Dendritic cell treated with granulocyte-macrophage colony-stimulating factor and Interleukin-4, amounts not matched to agents 40 ng/mL and 50 ng/mL, for 4 days (primary cell): ENCODE results near the gene TMEM132D.

Source experiments
- H3K27ac Mint-ChIP-seq: one replicate; pipeline ENCODE4 v1.8.0; 2022; ENCODE audit warnings: mild to moderate bottlenecking, mixed read lengths
- H3K27me3 Mint-ChIP-seq: one replicate; pipeline ENCODE4 v1.8.0; 2022; ENCODE audit warnings: mild to moderate bottlenecking, mixed read lengths
- H3K36me3 Mint-ChIP-seq: one replicate; pipeline ENCODE4 v1.8.0; 2022; ENCODE audit warnings: low read depth, mixed read lengths
- H3K4me1 Mint-ChIP-seq: one replicate; pipeline ENCODE4 v1.8.0; 2022; ENCODE audit warnings: low read depth, mixed read lengths
- H3K4me3 Mint-ChIP-seq: one replicate; pipeline ENCODE4 v1.8.0; 2022; ENCODE audit warnings: mild to moderate bottlenecking, moderate library complexity, mixed read lengths
- H3K9me3 Mint-ChIP-seq: one replicate; pipeline ENCODE4 v1.8.0; 2022; ENCODE audit warnings: mixed read lengths
- intact Hi-C: fragments of 100-400 bp; cut with micrococcal nuclease; formaldehyde crosslinking; loops from one replicate; pipeline ENCODE4 v1.15.0; 2022

TMEM132D gene

GRCh38 chr12:129503802-129504201, 400.0 kb downstream of the TMEM132D start:
- Mint-ChIP-seq H3K4me3 (no peak overlapping the region), H3K4me1 (no peaks in the 10 kb centered on the region), H3K27me3 (no peaks in the 10 kb centered on the region), H3K9me3 (no peaks in the 10 kb centered on the region), H3K36me3 (no peaks in the 10 kb centered on the region), H3K27ac (no peak overlapping the region)
- intact Hi-C loops: no loop called here

GRCh38 chr12:129496226-129496625, 407.6 kb downstream of the TMEM132D start:
- Mint-ChIP-seq H3K4me1 (no peaks in the 10 kb centered on the region), H3K36me3 (no peaks in the 10 kb centered on the region), H3K4me3 (no peak overlapping the region), H3K27me3 (no peaks in the 10 kb centered on the region), H3K27ac (no peak overlapping the region), H3K9me3 (peaks cover under 1% of the 10 kb centered on the region)
- intact Hi-C loops: no loop called here

GRCh38 chr12:129494766-129495165, 409.1 kb downstream of the TMEM132D start:
- Mint-ChIP-seq H3K27ac (no peak overlapping the region), H3K4me1 (no peaks in the 10 kb centered on the region), H3K9me3 (peaks cover 9% of the 10 kb centered on the region), H3K36me3 (no peaks in the 10 kb centered on the region), H3K4me3 (no peak overlapping the region), H3K27me3 (no peaks in the 10 kb centered on the region)
- intact Hi-C loops: no loop called here

GRCh38 chr12:129494260-129494659, 409.6 kb downstream of the TMEM132D start:
- Mint-ChIP-seq H3K4me1 (no peaks in the 10 kb centered on the region), H3K4me3 (no peak overlapping the region), H3K9me3 (peaks cover 9% of the 10 kb centered on the region), H3K27ac (no peak overlapping the region), H3K36me3 (no peaks in the 10 kb centered on the region), H3K27me3 (no peaks in the 10 kb centered on the region)
- intact Hi-C loops: no loop called here

- Mint-ChIP-seq H3K27ac (no peak overlapping the region), H3K4me3 (no peak overlapping the region), H3K27me3 (no peaks in the 10 kb centered on the region), H3K9me3 (peaks cover 21% of the 10 kb centered on the region), H3K4me1 (no peaks in the 10 kb centered on the region), H3K36me3 (no peaks in the 10 kb centered on the region)
- intact Hi-C loops: no loop called here
Observed at GRCh38 chr12:129489100-129489676, 414.6 kb downstream of the TMEM132D start.

- H3K27me3 Mint-ChIP-seq: no peaks in the 10 kb centered on the region
- intact Hi-C loops: no loop called here
- H3K4me1 Mint-ChIP-seq: no peaks in the 10 kb centered on the region
- H3K27ac Mint-ChIP-seq: no peak overlapping the region
- H3K4me3 Mint-ChIP-seq: no peak overlapping the region
- H3K9me3 Mint-ChIP-seq: peaks cover 21% of the 10 kb centered on the region
- no peaks in the 10 kb centered on the region for H3K36me3 Mint-ChIP-seq
Observed at GRCh38 chr12:129486931-129487330, 416.9 kb downstream of the TMEM132D start.

GRCh38 chr12:129483111-129483893, 420.5 kb downstream of the TMEM132D start:
- no peak overlapping the region for H3K27ac Mint-ChIP-seq
- intact Hi-C loops: no loop called here
- H3K9me3 Mint-ChIP-seq: peaks cover 28% of the 10 kb centered on the region
- no peaks in the 10 kb centered on the region for H3K36me3 Mint-ChIP-seq
- H3K4me1 Mint-ChIP-seq: no peaks in the 10 kb centered on the region
- H3K4me3 Mint-ChIP-seq: no peak overlapping the region
- H3K27me3 Mint-ChIP-seq: no peaks in the 10 kb centered on the region

- Mint-ChIP-seq H3K27me3 (no peaks in the 10 kb centered on the region), H3K27ac (no peak overlapping the region)
- intact Hi-C loops: no loop called here
Observed at GRCh38 chr12:129481921-129482320, 421.9 kb downstream of the TMEM132D start.

GRCh38 chr12:129470196-129470595, 433.6 kb downstream of the TMEM132D start:
- intact Hi-C loops: no loop called here
- Mint-ChIP-seq H3K4me1 (no peaks in the 10 kb centered on the region), H3K4me3 (no peak overlapping the region)

More at GRCh38 chr12:129481921-129482320, 421.9 kb downstream of the TMEM132D start:
- H3K4me3 Mint-ChIP-seq: no peak overlapping the region
- no peaks in the 10 kb centered on the region for H3K36me3 Mint-ChIP-seq
- H3K9me3 Mint-ChIP-seq: peaks cover 29% of the 10 kb centered on the region
- H3K4me1 Mint-ChIP-seq: no peaks in the 10 kb centered on the region

GRCh38 chr12:129467726-129468125, 436.1 kb downstream of the TMEM132D start:
- H3K4me3 Mint-ChIP-seq: no peak overlapping the region
- no peak overlapping the region for H3K27ac Mint-ChIP-seq
- intact Hi-C loops: no loop called here

More at GRCh38 chr12:129470196-129470595, 433.6 kb downstream of the TMEM132D start:
- peaks cover 16% of the 10 kb centered on the region for H3K9me3 Mint-ChIP-seq
- H3K27me3 Mint-ChIP-seq: no peaks in the 10 kb centered on the region
- H3K27ac Mint-ChIP-seq: no peak overlapping the region
- H3K36me3 Mint-ChIP-seq: no peaks in the 10 kb centered on the region

GRCh38 chr12:129467289-129467688, 436.5 kb downstream of the TMEM132D start:
- Mint-ChIP-seq H3K4me1 (no peaks in the 10 kb centered on the region), H3K4me3 (no peak overlapping the region), H3K36me3 (no peaks in the 10 kb centered on the region), H3K9me3 (peaks cover 16% of the 10 kb centered on the region), H3K27me3 (no peaks in the 10 kb centered on the region), H3K27ac (no peak overlapping the region)
- intact Hi-C loops: no loop called here

More at GRCh38 chr12:129467726-129468125, 436.1 kb downstream of the TMEM132D start:
- H3K36me3 Mint-ChIP-seq: no peaks in the 10 kb centered on the region
- H3K4me1 Mint-ChIP-seq: no peaks in the 10 kb centered on the region
- H3K9me3 Mint-ChIP-seq: peaks cover 16% of the 10 kb centered on the region
- no peaks in the 10 kb centered on the region for H3K27me3 Mint-ChIP-seq

GRCh38 chr12:129466499-129466898, 437.3 kb downstream of the TMEM132D start:
- H3K27ac Mint-ChIP-seq: no peak overlapping the region
- no peaks in the 10 kb centered on the region for H3K4me1 Mint-ChIP-seq
- H3K4me3 Mint-ChIP-seq: no peak overlapping the region
- intact Hi-C loops: no loop called here
- no peaks in the 10 kb centered on the region for H3K36me3 Mint-ChIP-seq
- H3K9me3 Mint-ChIP-seq: peaks cover 13% of the 10 kb centered on the region
- H3K27me3 Mint-ChIP-seq: no peaks in the 10 kb centered on the region

GRCh38 chr12:129459886-129460285, 443.9 kb downstream of the TMEM132D start:
- Mint-ChIP-seq H3K27me3 (no peaks in the 10 kb centered on the region), H3K27ac (no peak overlapping the region), H3K36me3 (no peaks in the 10 kb centered on the region), H3K4me3 (no peak overlapping the region), H3K9me3 (peaks cover 17% of the 10 kb centered on the region), H3K4me1 (no peaks in the 10 kb centered on the region)
- intact Hi-C loops: no loop called here

- no peaks in the 10 kb centered on the region for H3K27me3 Mint-ChIP-seq
- H3K27ac Mint-ChIP-seq: no peak overlapping the region
- H3K36me3 Mint-ChIP-seq: no peaks in the 10 kb centered on the region
- no peak overlapping the region for H3K4me3 Mint-ChIP-seq
- H3K4me1 Mint-ChIP-seq: no peaks in the 10 kb centered on the region
- H3K9me3 Mint-ChIP-seq: no peaks in the 10 kb centered on the region
- intact Hi-C loops: no loop called here
Observed at GRCh38 chr12:129446696-129447095, 457.1 kb downstream of the TMEM132D start.
